Measurements from ENCODE around the gene ZNF106. TPM values are rescaled to one million over a fixed set of nuclear protein-coding genes. Genes with fewer than 3 reads are reported as not detected.
A peak's percentile ranks its signal among the peaks of the same experiment; 100 is the strongest.

The ZNF106 gene
- polyA plus RNA-seq, 3 donors, result 29.0 to 121 (median 69.2) TPM

GRCh38 chr15:42504631-42505030, 13.7 kb upstream of the ZNF106 start:
- H3K79me2 ChIP-seq (ENCODE audit: insufficient read depth, low read length), result peaks cover 97% of the 10 kb centered on the region
- H3K36me3 Mint-ChIP-seq, result peaks cover 17 to 39% of the 10 kb centered on the region in 2 donors
- H3K9me3 ChIP-seq (replicated peaks in 1 of 2; ENCODE audit: control insufficient read depth in 1 of 2, insufficient read depth in 1 of 2, low read length in 2 of 2), result no peaks in the 10 kb centered on the region
- H3K4me1 ChIP-seq (ENCODE audit: control insufficient read depth in 1 of 2, insufficient read depth in 2 of 2, low read length in 2 of 2), result peaks cover 41 to 49% of the 10 kb centered on the region in 2 donors
- peak overlapping the region in 1 of 2 donors; percentile 47 for H3K27ac ChIP-seq (ENCODE audit: low read depth in 1 of 2, low read length in 2 of 2)
- H3K9ac ChIP-seq (ENCODE audit: insufficient read depth, low read length, poor library complexity, severe bottlenecking), result no peak overlapping the region
- peaks cover 48% of the 10 kb centered on the region for H3K4me1 Mint-ChIP-seq
- H3K27me3 Mint-ChIP-seq (ENCODE audit: low read depth in 3 of 3), result no peaks in the 10 kb centered on the region
- H3K27ac Mint-ChIP-seq, result no peak overlapping the region
- H3K4me2 ChIP-seq (replicated peaks; ENCODE audit: extremely low read depth, low read length, poor library complexity, severe bottlenecking), result no peak overlapping the region
- no peak overlapping the region for H3K4me3 ChIP-seq (replicated peaks in 1 of 3; ENCODE audit: low read depth in 2 of 3, low read length in 3 of 3)
- WGBS (ENCODE audit: insufficient coverage), result no CpG with 5 or more reads among the region's 3 CpGs
- TF ChIP-seq CTCF (IDR thresholded peaks at IDR 0.05), result no peak
- H3K36me3 ChIP-seq (replicated peaks in 1 of 2; ENCODE audit: control insufficient read depth in 1 of 2, insufficient read depth in 2 of 2, low read length in 2 of 2), result peaks cover 15 to 25% of the 10 kb centered on the region in 2 donors
- no peak overlapping the region for H2AFZ ChIP-seq (ENCODE audit: insufficient read depth, low read depth, low read length, poor library complexity, severe bottlenecking)
- H3K27me3 ChIP-seq (ENCODE audit: control insufficient read depth in 2 of 2, insufficient read depth in 2 of 2, low read length in 2 of 2), result no peaks in the 10 kb centered on the region
- intact Hi-C loops (cut with micrococcal nuclease), result no loop called here
- no peak for DNase-seq
- no peaks in the 10 kb centered on the region for H3K9me3 Mint-ChIP-seq
- no peak overlapping the region for H3K4me3 Mint-ChIP-seq
- H4K20me1 ChIP-seq (ENCODE audit: insufficient read depth, low read length), result peaks cover 58% of the 10 kb centered on the region

GRCh38 chr15:42503825-42504224, 12.9 kb upstream of the ZNF106 start:
- no peaks in the 10 kb centered on the region for H3K9me3 Mint-ChIP-seq
- no peaks in the 10 kb centered on the region for H3K27me3 Mint-ChIP-seq (ENCODE audit: low read depth in 3 of 3)
- WGBS (ENCODE audit: insufficient coverage), result no CpG with 5 or more reads among the region's 1 CpG
- Histone ChIP-seq H3K79me2 (ENCODE audit: insufficient read depth, low read length) (peaks cover 97% of the 10 kb centered on the region), H3K9ac (ENCODE audit: insufficient read depth, low read length, poor library complexity, severe bottlenecking) (no peak overlapping the region), H3K4me3 (replicated peaks in 1 of 3; ENCODE audit: low read depth in 2 of 3, low read length in 3 of 3) (peak overlapping the region in 1 of 3 experiments; percentile 5), H3K4me1 (ENCODE audit: control insufficient read depth in 1 of 2, insufficient read depth in 2 of 2, low read length in 2 of 2) (peaks cover 42 to 50% of the 10 kb centered on the region in 2 donors), H3K9me3 (replicated peaks in 1 of 2; ENCODE audit: control insufficient read depth in 1 of 2, insufficient read depth in 1 of 2, low read length in 2 of 2) (no peaks in the 10 kb centered on the region), H2AFZ (ENCODE audit: insufficient read depth, low read depth, low read length, poor library complexity, severe bottlenecking) (no peak overlapping the region), H3K36me3 (replicated peaks in 1 of 2; ENCODE audit: control insufficient read depth in 1 of 2, insufficient read depth in 2 of 2, low read length in 2 of 2) (peaks cover 15 to 30% of the 10 kb centered on the region in 2 donors), H3K27ac (ENCODE audit: low read depth in 1 of 2, low read length in 2 of 2) (peak overlapping the region; percentile 63 to 65), H3K27me3 (ENCODE audit: control insufficient read depth in 2 of 2, insufficient read depth in 2 of 2, low read length in 2 of 2) (no peaks in the 10 kb centered on the region), H4K20me1 (ENCODE audit: insufficient read depth, low read length) (peaks cover 63% of the 10 kb centered on the region), H3K4me2 (replicated peaks; ENCODE audit: extremely low read depth, low read length, poor library complexity, severe bottlenecking) (no peak overlapping the region)
- TF ChIP-seq CTCF (IDR thresholded peaks at IDR 0.05), result no peak
- H3K4me3 Mint-ChIP-seq, result peak overlapping the region in 1 of 2 donors; percentile 42
- intact Hi-C loops (cut with micrococcal nuclease), result no loop called here
- peak overlapping the region; percentile 72 to 91 (median 86) for H3K27ac Mint-ChIP-seq
- peaks cover 51% of the 10 kb centered on the region for H3K4me1 Mint-ChIP-seq
- peak in 2 of 3 donors; percentile 27 to 64 for DNase-seq
- peaks cover 19 to 41% of the 10 kb centered on the region in 2 donors for H3K36me3 Mint-ChIP-seq

Measured in CD14-positive monocyte (primary cell).